Heart right ventricle (tissue), 16 donors: ENCODE measurements around the gene FOLR2. TPM values are rescaled to one million over a fixed set of nuclear protein-coding genes. Genes with fewer than 3 reads are reported as not detected.

ENCODE experiments used
- ATAC-seq, 8 donors: fragments of 200-7000 bp; cut with Tn5 transposase; one replicate each; pipeline ENCODE4 v1.9.1; 2020; ENCODE audit warnings: mild to moderate bottlenecking in 8 of 8, moderate library complexity in 8 of 8, moderate number of reproducible peaks in 1 of 8
- DNase-seq, 2 donors: peaks; one replicate each; pipeline ENCODE4 v3.0.0-alpha.2; 2020
- H3K27ac ChIP-seq, 10 donors: fragments of 200-600 bp; sonication (generic) in 2 of 10; one replicate each; pipeline versions ENCODE4 v1.5.0 to v1.8.0; 2020 to 2022; ENCODE audit warnings: mild to moderate bottlenecking in 3 of 10
- H3K27me3 ChIP-seq, 7 donors: fragments of 200-600 bp; one replicate each; pipeline ENCODE4 v1.8.0; 2021 to 2022; ENCODE audit warnings: mild to moderate bottlenecking in 2 of 7
- H3K36me3 ChIP-seq, 9 donors: fragments of 200-600 bp; sonication (generic) in 1 of 9; one replicate each; pipeline versions ENCODE4 v1.5.0 to v1.8.0; 2020 to 2022; ENCODE audit warnings: mild to moderate bottlenecking in 2 of 9
- H3K4me1 ChIP-seq, 9 donors: fragments of 200-600 bp; sonication (generic) in 1 of 9; one replicate each; pipeline versions ENCODE4 v1.5.0 to v1.8.0; 2020 to 2022; ENCODE audit warnings: mild to moderate bottlenecking in 4 of 9
- H3K4me3 ChIP-seq, 10 donors: fragments of 200-600 bp; sonication (generic) in 2 of 10; one replicate each; pipeline versions ENCODE4 v1.5.0 to v1.8.0; 2020 to 2022; ENCODE audit warnings: mild to moderate bottlenecking in 7 of 10, moderate library complexity in 2 of 10
- H3K9me3 ChIP-seq, 11 donors: fragments of 200-600 bp in 10 of 11; sonication (generic) in 2 of 11; one replicate each; pipeline versions ENCODE4 v1.5.0 to v1.8.0; 2013 to 2022; ENCODE audit warnings: mild to moderate bottlenecking in 2 of 11, control low read depth in 1 of 11, moderate library complexity in 1 of 11
- CTCF ChIP-seq, 9 donors: fragments of 200-600 bp; sonication (generic) in 2 of 9; IDR thresholded peaks; one replicate each; pipeline versions ENCODE4 v1.5.0 to v1.8.0; 2021 to 2022; ENCODE audit warnings: antibody characterized with exemption in 9 of 9, mild to moderate bottlenecking in 5 of 9, moderate library complexity in 1 of 9
- WGBS, 2 donors: extraction: QIAGEN DNeasy Blood & Tissue Kit; methylation state at CpG; one replicate each; pipeline ENCODE4 v1.1.7; 2013; ENCODE audit warnings: inconsistent platforms in 1 of 2; 5-methylcytosine and 5-hydroxymethylcytosine counted together
- intact Hi-C, 10 donors: fragments of 100-400 bp; cut with DNase I; formaldehyde crosslinking; loops; one replicate each; pipeline versions ENCODE4 v1.11.1 to v1.14.2; 2022
- polyA plus RNA-seq, 2 donors: library from polyadenylated mRNA; stranded (reverse); fragments of 200-250 nt; gene quantifications; one replicate each; pipeline ENCODE4 v1.2.3, GENCODE V29; 2013
- total RNA-seq, 10 donors: library from RNA; stranded (reverse); fragmentation: NEBNext Ultra II Directional in 3 of 10; extraction: Animal tissue kit (Norgen Biotek cat#: 25700) in 3 of 10; gene quantifications; one replicate each; pipeline versions ENCODE4 v1.2.1 to v1.2.4, GENCODE V29; 2021 to 2023
- donor health status: Arrhythmogenic right ventricular cardiomyopathy.
- donor health status: ischemic (EF 13 %, LVEDD 7.1; RV severe dilation, severe dysfunction).
- donor health status: healthy with polysubstance abuse.
- donor health status: DM: no; HTN: yes; CAD: no.
- donor health status: DM: no; HTN: no; CAD: no.
- donor health status: ischemic (EF 25% LVEDD 6.9; RV normal size, moderate dysfunction).
- donor health status: ischemic (EF 25% LVEDD 5.7; RV mildly dilated, moderate dysfunction).
- donor health status: healthy.
- donor health status: DM: yes; HTN: yes; CAD: no.
- donor health status: Ischemic cardiomyopathy.
- donor health status: ischemic (EF 35%, LVEDD 5.7; RV mildly dilated, moderate dysfunction).
- donor health status: nonischemic (EF 11% LVEDD 7.7; RV severe dilation, severe dysfunction).
- donor health status: DM: yes; HTN: yes; CAD: no.
- donor health status: PGD.
- donor health status: ischemic (EF 29% LVEDD 5.4; RV normal size, mild dysfunction).
- donor health status: nonischemic (EF 23%, LVEDD 6.1; RV moderate dilation, normal function).

The FOLR2 gene
- total and polyA plus RNA-seq, 12 donors = 6.8 to 84.4 (median 10.4) TPM

DNA sequence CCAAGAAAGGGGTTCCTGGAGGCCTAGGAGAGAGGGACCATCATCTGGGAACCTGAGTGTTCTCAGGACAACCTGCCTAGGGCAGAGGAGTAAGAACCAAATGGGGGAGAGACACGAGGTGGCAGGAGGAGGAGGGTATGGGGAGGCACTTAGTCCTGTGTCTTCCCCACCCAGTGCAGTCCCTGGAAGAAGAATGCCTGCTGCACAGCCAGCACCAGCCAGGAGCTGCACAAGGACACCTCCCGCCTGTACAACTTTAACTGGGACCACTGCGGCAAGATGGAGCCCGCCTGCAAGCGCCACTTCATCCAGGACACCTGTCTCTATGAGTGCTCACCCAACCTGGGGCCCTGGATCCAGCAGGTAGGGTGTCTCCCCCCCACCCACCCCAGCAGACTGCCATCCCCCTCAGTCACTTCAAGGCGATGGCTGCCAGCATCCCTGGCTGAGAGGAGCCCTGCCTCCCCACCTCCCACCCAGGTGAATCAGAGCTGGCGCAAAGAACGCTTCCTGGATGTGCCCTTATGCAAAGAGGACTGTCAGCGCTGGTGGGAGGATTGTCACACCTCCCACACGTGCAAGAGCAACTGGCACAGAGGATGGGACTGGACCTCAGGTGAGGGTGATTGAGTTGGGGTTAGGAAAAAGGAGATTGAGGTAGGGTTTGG is 4.2 kb downstream of the FOLR2 start:
- ATAC-seq (no peak), DNase-seq (no peak)
- peaks cover 0 to 21% (median 0%) of the 10 kb centered on the region in 7 donors for H3K27me3 ChIP-seq
- no peaks in the 10 kb centered on the region for H3K36me3 ChIP-seq
- peaks cover 5 to 37% (median 19%) of the 10 kb centered on the region in 9 donors for H3K4me1 ChIP-seq
- TF ChIP-seq CTCF (IDR thresholded peaks at IDR 0.05) = no peak
- intact Hi-C loops = loop anchor here in 3 of 10 donors (5.0 to 10.0 kb wide), 3 partner anchors 194 to 206 kb away; no protein-coding TSS in a partner anchor
- no peak overlapping the region for H3K4me3 ChIP-seq
- H3K27ac ChIP-seq = no peak overlapping the region
- 87 to 90% methylated on average over 10 of the region's 10 CpGs for WGBS, 2 donors
- H3K9me3 ChIP-seq = no peaks in the 10 kb centered on the region

DNA sequence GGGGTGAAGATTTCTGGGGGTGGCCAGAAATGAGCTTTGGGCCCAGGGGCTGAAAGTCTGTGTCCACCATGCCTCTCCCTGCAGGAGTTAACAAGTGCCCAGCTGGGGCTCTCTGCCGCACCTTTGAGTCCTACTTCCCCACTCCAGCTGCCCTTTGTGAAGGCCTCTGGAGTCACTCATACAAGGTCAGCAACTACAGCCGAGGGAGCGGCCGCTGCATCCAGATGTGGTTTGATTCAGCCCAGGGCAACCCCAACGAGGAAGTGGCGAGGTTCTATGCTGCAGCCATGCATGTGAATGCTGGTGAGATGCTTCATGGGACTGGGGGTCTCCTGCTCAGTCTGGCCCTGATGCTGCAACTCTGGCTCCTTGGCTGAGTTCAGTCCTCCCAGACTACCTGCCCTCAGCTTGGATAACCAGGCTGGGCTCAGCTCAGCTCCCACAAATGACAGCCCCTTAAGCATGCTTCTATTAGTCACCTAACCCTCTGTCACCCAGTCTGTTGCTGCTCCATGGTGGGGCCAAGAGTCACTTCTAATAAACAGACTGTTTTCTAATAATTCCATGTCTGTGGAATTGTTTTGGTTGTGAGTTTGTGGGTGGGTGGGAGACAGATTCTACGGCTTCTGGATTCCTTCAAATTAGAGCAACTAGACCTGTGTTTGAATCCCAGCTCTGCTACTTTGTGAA is 4.9 kb downstream of the FOLR2 start:
- DNase-seq (no peak), ATAC-seq (no peak)
- H3K36me3 ChIP-seq = peaks cover 0 to 3% (median 0%) of the 10 kb centered on the region in 9 donors
- TF ChIP-seq CTCF (IDR thresholded peaks at IDR 0.05) = no peak
- no peak overlapping the region for H3K4me3 ChIP-seq
- H3K27me3 ChIP-seq = peaks cover 0 to 17% (median 0%) of the 10 kb centered on the region in 7 donors
- H3K4me1 ChIP-seq = peaks cover 5 to 44% (median 21%) of the 10 kb centered on the region in 9 donors
- H3K9me3 ChIP-seq = no peaks in the 10 kb centered on the region
- intact Hi-C loops = loop anchor here in 4 of 10 donors (2.0 to 10.0 kb wide), 4 partner anchors 109 to 207 kb away; partner anchors contain the start of gene ANAPC15 (in 1 of the 4)
- 90% methylated on average over 7 of the region's 7 CpGs for WGBS, 2 donors
- peak overlapping the region in 3 of 10 donors; percentile 99 to 100 (median 99) for H3K27ac ChIP-seq

GRCh38 chr11:72222106-72222891 is 5.7 kb downstream of the FOLR2 start:
- WGBS, 2 donors = 62% methylated on average over 6 of the region's 6 CpGs
- DNase-seq = no peak

More at GRCh38 chr11:72222106-72222891, 5.7 kb downstream of the FOLR2 start:
- Histone ChIP-seq H3K27me3 (peaks cover 0 to 11% (median 0%) of the 10 kb centered on the region in 7 donors), H3K27ac (peak overlapping the region; percentile 94 to 100 (median 99)), H3K4me1 (peaks cover 5 to 50% (median 21%) of the 10 kb centered on the region in 9 donors), H3K36me3 (peaks cover 0 to 11% (median 0%) of the 10 kb centered on the region in 9 donors), H3K4me3 (peak overlapping the region; percentile 57 to 94 (median 84)), H3K9me3 (no peaks in the 10 kb centered on the region)
- intact Hi-C loops = loop anchor here in 4 of 10 donors (2.0 to 10.0 kb wide), 4 partner anchors 109 to 207 kb away; partner anchors contain the start of gene ANAPC15 (in 1 of the 4)
- ATAC-seq = no peak
- no peak for TF ChIP-seq CTCF (IDR thresholded peaks at IDR 0.05)
